HG03469 (cell line): ENCODE measurements around the gene BICC1.

Source experiments
- ATAC-seq: cut with Tn5 transposase; IDR thresholded peaks from one replicate; pipeline ENCODE4 v1.9.1; 2021; ENCODE audit warnings: mild to moderate bottlenecking, moderate library complexity, moderate number of reproducible peaks; ENCODE audit not compliant: unreplicated experiment

The BICC1 gene

DNA sequence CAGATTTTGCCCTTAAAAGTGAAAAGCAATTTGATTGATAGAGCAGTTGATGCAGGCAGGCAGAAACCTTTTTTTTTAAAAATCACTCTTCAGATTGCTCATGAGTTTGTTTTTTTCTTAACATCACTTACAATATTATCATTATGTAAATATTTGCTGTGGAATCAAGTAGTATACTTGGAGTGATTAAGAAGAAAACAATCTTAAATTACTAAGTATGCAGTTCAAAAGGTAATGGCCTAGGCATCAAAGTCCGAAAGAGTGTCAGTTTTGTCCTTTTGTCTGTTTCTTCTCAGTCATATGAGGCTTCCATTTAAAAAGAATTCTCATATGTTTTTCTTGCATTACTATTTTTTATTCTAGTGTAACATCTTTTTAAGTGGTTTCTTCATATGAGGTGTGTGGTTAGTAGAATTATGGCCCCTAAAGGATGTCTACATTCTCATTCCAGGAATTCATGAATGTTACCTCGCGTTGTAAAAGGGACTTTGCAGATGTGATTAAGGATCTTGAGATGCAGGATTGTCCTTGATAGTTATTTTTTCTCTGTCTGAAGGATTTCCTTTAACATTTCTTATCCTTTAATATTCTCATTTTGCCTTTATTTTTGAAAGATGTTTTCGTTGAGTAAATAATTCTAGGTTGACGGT is 44.0 kb downstream of the BICC1 start:
- ATAC-seq: no peak

DNA sequence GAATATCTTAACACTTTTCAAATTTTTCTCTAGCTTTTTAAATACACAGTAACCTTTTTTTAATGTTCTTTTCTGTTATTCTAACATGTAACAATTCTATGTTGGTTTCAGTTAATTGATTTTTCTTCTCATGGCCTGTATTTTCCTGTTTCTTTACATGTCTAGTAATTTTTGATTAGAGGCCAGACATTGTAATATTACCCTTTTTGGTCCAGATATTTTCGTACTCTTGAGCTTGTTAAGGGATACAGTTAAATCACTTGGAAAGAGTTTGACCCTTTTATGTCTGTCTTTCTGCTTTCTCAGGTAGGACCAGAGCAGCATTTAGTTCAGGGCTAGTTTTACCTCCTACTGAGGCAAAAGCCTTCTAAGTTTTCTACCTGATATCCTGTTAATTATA is 45.0 kb downstream of the BICC1 start:
- no peak for ATAC-seq

DNA sequence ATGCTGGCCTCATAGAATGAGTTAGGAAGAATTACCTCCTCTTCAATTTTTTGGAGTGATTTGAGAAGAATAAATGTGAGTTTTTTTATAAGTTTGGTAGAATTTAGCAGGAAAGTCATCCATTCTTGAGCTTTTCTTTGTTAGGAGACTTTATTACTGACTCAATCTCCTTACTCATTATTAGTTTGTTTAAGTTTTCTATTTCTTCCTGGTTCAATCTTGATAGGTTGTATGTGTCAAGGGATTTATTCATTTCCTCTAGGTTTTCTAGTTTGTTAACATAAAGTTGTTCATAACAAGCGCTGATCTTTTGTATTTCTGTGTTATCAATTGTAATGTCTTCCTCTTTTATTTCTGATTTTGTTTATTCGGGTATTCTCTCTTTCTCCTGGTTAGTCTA is 47.4 kb downstream of the BICC1 start:
- ATAC-seq: no peak

DNA sequence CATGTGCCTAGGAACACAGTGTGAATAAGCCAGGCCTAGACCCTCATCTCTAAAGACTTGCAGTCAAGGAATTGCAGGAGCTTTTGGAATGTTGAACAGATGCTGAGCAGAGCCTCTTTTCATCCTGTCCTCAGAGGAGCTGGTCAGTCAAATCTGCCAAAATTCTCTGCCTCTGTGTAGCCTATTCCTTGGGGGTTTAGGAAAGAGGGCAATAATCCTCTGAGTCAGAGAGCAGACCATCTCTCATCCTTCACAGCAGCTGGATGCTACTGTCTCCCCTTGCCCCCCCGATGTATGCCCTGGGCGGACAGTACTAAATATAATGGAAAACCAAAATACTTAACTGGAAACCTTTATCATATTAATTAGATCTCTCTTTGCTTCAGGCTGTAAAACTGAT is 52.6 kb downstream of the BICC1 start:
- no peak for ATAC-seq

DNA sequence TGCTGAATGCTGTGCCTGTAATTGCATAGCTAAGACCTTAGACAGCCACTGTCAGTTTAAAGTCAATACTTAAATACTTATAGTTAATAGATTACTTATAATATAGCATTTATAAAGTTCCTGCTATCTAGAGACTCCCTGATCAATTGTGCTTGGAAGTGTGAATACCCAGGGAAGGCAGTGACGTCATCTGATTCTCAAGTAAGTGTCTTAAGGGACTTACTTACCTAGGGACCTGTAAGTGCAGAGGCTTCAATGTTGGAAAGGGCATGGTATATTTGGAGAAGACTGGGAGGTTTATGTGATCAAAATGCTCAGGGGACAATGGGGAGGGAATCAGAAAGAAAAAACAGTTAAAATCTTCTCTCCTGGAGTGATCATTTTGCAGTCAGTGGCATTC is 55.0 kb downstream of the BICC1 start:
- ATAC-seq: no peak

DNA sequence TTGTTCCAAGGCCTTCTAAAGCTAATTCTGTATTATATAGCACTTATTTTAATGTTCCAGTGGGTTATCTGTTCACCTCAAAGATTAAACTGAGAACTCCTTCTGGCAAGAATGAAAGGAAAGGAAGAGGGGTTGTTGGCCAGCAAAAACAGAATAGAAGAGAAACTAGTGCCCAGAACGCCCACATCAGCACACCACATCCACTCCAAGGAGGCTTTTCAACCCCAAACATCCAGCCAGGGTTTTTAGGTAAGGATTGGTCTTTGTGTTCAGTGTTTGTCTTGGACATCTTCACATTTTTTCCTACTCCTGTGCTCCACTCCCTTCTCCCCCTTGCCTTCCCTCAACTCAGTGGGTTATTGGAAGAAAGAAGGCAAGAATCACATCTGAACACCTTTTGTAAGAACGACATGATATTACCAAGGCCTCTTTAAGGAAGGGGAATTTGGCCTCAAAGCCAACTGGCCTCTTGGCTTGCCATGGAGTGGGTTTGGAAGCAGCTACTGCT is 55.8 kb downstream of the BICC1 start:
- no peak for ATAC-seq

DNA sequence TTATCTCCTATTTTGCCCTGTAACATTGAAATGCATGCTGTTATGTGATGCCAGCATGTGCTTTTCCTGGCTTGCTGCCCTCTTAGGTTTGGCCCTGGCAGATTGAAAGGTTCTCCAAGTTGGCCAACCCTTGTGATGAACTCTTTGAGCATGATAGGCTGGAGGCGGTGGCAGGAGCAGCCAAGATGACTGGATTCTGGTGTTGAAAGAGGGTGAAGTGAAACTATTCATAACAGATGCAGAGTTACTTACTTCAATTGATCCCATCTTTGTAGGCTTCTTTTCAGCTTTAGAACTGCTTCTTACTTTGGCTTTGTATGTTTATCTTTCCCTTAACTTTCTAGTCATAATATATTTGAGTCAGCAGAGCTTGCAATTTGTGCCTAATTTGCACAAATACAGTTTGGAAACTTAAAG is 57.6 kb downstream of the BICC1 start:
- ATAC-seq: no peak

DNA sequence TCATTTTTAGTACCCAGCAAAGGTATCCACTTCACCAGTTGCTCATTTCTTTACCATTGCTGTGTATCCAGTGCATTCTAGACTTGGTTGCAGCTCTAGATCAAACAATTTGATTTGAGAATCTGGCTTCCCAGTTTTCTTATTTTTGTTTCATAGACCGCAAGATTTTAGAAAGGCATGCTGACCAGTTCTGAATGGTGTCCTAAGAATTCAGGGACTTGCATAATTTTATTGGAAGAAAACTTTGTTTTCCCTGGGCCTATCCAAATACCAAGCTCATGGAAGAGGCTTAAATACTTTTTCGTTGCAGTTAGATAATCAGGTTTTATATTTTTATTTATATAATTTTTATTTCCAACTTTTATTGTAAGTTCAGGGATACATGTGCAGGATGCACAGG is 58.3 kb downstream of the BICC1 start:
- no peak for ATAC-seq

DNA sequence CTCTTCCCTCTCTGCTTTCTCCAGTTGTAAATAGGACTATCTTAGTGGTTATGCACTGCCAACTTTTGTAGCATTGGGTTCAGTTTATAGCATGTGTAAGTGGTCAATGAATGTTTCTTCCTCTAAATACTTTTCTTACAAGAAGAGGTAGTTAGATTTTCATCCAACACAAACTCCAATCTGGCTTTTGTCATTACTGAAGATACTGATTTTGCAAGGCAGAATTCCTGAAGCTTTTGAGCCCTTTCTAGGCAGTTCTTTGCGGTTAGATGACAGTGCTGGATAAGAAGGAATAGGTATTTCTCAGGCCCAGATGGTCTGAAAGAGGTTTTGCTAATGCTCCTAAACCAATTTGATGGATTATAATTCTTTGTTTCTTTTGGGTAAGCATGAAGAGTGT is 60.5 kb downstream of the BICC1 start:
- no peak for ATAC-seq

DNA sequence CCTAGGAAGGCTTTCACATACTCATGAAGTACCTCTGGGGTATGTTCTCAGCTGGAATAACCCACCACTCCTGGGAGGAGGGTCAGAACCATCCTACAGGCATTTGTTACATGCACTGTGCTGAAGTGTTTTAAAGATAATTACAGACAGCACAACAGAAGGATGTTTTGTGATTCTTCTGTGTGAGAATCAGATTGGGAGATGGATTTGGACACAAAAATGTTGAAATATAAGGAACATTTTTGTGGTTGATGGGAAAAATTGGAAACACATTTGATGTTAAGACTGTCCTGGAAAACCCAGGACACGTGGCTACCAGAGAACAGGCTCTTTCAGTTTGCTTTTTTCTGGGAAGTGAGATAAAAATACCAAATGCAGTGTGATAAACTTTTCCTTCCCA is 61.4 kb downstream of the BICC1 start:
- ATAC-seq: no peak

DNA sequence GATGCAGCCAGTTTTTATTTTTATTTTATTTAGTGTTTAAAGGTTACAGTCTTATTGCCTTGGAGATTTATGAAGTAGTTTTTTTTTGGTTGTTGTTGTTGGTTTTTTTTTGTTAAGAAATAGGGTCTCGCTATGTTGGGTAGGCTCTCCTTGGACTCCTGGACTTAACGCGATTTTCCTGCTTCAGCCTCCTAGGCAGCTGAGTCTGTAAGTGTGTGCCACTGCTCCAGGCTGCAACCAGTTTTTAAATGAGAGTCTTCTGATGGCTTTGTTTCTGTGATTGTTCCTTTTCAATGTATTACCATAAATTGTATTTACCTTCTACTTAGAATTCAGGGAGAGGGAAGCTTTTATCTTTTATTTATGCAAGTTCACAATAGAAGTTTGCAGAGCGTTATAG is 62.8 kb downstream of the BICC1 start:
- ATAC-seq: no peak

DNA sequence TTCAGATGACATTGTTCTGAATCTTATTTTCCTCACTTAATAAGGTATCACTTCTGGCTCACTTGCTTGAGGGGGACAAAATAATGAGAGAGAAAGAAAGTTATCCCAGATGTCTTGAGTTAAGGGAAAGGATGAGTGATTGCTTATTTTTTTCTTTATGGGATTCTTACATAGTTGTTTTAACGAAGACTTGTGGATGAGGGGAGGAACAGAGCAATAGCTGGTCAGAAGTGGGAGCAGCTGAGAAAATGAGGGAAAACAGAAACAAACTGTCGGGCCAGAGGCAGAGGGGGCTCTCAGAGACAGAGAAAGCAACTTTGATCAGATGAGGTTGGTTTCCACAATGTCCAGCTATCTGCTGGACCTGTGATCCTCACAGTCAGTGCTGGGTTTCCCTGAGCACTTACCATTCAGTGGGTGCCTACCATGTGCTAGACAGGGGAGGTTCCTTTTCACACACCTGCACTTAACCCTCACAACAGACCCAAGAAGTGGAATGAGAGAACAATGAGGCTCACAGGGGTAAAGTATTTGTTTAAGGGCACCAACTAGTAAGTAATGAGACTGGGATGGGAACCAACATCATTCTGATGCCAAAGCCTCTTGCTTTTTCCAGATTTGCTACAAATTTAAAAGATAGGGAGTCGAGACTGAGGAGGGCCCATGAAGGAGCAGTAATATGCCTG is 64.2 kb downstream of the BICC1 start:
- no peak for ATAC-seq

DNA sequence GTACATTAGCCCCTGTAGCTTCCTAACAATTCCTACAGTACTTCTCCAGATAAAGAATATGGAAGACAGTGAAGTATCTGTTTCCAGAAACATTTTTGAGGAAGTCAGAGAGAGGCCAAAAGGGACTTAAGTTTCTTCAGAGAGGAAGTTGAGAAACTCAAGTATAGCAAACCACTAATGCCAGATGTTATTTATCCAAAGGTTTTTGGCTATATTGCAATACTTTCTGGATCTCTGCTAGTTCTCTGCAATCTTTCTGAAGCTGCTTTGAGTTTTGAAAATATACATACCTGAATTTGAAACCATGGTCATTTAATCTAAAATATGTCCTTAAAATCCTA is 64.7 kb downstream of the BICC1 start:
- no peak for ATAC-seq

DNA sequence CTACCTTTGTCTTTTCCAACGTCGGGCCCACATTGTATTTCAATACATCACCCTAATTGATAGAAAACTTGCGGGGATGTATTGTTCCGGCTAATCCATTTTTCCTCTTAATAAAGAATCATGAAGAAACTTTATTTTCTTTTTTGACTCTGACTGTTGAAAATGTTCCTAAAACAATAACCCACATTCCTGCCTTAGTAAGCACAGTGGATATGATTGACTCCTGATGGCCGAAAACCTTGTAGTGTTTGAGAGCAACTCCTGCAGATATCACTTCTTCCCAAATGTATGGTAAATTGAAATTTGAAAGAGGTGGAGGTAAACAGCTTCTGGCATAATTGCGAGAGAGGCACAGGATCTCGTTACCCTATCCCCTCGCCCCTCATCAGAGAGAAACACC is 65.7 kb downstream of the BICC1 start:
- no peak for ATAC-seq

DNA sequence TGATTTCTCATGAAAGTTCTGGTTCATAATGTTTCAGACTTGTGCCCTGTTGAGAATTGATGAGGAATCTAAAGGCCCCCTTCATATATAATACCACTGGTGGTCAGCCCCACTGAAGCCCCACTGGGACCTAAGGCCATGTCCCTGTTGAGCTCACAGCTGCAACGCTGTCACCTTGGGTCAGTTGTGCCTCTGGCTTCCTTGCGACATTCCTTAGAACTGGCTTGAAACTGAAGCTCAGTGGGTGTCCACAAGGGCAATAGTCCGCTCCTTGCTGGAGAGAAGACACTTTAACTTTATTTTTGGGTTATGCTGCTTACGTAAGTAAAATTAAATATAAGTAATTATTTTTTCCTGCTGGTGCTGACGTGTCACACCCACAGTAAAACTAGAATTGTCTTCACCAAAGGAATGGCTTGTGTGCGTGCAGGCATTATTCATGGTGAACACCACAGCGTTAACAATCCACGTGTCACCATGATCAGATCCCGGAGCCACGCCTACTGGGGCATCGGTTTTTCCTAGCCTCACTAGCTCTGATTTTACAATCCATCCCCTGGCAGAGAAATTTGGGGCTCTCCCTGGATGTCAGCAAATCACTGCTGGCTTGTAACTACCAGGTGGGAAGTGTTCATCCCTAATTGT is 66.5 kb downstream of the BICC1 start:
- no peak for ATAC-seq

DNA sequence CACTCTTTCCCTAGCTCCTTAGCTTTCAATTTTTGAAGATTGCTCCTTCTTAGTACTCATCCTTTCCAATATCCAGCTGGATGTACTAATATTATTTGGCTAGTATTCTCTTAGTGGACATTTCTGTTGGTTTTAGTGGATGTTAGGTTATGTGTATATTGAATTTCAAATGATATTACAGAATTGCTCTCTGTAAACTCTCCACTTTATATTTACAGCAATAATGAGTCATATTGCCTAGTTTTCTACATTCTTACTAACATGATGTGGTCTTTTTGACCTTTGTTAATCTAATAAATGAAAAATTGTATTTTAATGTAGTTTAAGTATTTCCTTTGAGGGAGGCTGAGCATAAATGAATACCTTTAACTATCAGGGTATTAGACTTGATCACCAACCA is 69.4 kb downstream of the BICC1 start:
- ATAC-seq: no peak

DNA sequence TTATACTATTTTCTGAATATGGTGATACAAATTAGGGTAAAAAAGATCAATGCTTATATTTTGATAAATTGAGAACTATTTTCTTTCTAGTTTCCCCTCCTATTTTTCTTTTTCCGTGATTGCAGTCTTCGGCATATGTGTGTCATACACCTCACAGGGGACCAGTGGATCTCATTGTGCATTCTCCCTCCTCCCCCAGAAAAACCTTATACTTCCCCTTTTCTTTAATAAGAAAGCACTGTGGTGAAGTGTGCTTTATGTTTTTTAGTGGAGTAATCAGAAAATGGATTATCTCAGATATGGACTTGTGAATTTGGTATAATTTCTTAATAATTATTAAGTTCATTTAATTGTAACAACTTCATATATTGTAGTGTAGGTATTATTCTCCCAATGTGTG is 72.8 kb downstream of the BICC1 start:
- ATAC-seq: no peak

DNA sequence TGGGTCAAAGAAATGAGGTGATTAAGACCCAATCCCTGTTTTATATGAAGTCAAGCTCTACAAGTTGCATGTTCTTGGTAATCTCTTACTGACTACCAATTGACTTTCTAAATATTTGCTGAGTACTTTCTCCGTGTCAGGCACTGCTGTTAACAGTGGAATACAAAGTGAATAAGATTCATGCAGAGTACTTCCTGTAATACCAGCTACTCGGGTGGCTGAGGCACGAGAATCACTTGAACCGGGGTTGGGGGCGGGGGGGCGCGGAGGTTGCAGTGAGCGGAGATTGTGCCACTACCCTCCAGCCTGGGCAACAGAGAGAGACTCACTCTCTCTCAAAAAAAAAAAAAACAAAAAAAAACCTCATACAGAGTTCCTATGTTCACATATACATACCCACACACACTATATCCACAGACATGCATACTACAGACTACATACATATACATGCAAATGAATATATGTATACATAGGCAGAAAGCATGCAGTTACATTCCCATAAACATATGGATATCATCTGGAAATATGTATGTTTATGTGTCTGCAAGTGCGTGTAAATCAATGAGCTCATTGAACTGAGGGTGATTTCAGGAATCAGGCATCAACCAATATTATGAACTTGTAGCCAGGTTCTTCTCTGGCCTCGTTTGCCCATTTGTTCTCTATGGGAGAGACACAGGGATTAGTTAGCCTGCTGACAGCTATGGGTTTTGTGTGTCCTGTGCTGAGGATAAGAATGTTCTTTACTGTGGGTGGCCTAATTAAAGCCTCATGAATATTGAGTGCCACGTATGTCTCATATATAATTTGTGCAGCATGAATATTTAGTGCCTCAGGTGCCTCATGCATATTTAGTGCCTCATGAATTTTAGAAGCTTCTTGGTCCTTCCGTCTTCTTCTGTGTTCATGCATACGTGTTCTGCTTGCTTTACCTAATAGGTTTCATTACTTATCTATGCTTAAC is 73.9 kb downstream of the BICC1 start:
- no peak for ATAC-seq

DNA sequence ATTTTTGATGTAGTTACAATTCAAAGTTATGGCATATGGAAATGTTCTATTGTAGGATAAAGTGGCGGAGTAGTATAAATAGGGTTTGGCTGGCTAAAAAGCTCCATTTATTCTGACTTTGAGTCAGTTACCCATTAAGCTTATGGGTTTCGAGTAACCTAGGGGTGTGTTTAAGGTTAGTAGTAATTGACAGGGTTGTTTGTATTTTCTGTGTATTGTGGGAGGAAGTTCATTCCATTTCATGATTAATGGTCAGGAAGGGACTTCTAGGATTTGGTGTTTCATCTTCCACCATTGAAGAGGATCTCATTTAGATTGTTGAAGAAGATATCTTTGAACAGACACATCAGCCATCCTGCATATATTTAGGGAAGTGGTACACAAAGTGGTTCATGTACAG is 75.0 kb downstream of the BICC1 start:
- no peak for ATAC-seq

DNA sequence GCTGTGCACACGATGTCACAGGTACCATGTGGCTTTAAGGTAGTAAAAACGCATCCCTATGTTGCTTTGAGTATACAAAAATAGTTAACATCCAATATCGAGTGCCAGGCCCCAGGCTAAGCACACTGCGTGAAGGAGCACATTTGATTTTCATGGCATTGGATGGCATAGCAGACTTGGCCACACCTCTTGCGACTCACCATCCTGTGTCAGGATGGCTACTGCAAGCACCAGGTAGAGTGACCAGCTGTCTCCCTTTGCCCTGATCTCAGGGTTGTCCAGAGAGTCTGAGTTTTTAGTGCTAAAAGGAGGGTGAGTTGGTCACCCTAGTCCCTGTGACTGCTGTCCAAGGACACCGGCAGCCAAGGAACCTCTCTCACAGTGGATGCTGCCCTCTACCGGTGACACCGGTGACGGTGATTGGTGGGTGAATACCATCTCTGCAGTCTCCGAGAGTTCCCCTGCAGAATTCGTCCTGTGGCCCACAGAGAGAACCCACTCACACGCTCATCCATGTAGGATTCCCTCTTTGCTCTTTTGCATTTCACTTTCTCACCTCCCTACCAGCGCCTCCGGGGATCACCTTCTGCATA is 76.1 kb downstream of the BICC1 start:
- no peak for ATAC-seq
